Measurements from ENCODE around the gene PARP6.
"Not testable (repeated sequence)": the region's sequence is repeated elsewhere in the genome, so short reads cannot be mapped to it uniquely, and the experiment has no call there.

Gene PARP6

GRCh38 chr15:72280751-72281150, 8.4 kb upstream of the PARP6 start:
- no peak for DNase-seq

- DNase-seq, result no peak
These were observed 6.4 kb upstream of the PARP6 start for GRCh38 chr15:72278737-72279136.

- DNase-seq, result no peak
These were observed 4.0 kb upstream of the PARP6 start for GRCh38 chr15:72276326-72276700.

- DNase-seq, result not testable (repeated sequence)
These were observed 3.4 kb upstream of the PARP6 start for GRCh38 chr15:72275635-72276325.

GRCh38 chr15:72272997-72273352, 621 bp upstream of the PARP6 start:
- DNase-seq, result no peak

- DNase-seq, result peak in 1 of 56 donors; percentile 35
These were observed 500 bp downstream of the PARP6 start for GRCh38 chr15:72271895-72272212.

- DNase-seq, result no peak
These were observed 1.1 kb downstream of the PARP6 start for GRCh38 chr15:72271221-72271620.

GRCh38 chr15:72269739-72270138, 2.6 kb downstream of the PARP6 start:
- DNase-seq, result no peak

GRCh38 chr15:72265031-72265430, 7.3 kb downstream of the PARP6 start:
- no peak for DNase-seq

GRCh38 chr15:72252663-72253299, 19.6 kb downstream of the PARP6 start:
- DNase-seq, result no peak

GRCh38 chr15:72249142-72249810, 23.1 kb downstream of the PARP6 start:
- DNase-seq, result no peak

- DNase-seq, result no peak
These were observed 23.8 kb downstream of the PARP6 start for GRCh38 chr15:72248514-72248913.

GRCh38 chr15:72242775-72243370, 29.5 kb downstream of the PARP6 start:
- DNase-seq, result no peak

- DNase-seq, result no peak
These were observed 32.7 kb downstream of the PARP6 start for GRCh38 chr15:72239652-72240051.

GRCh38 chr15:72238586-72238985, 33.8 kb downstream of the PARP6 start:
- no peak for DNase-seq

- DNase-seq, result no peak
These were observed 34.5 kb downstream of the PARP6 start for GRCh38 chr15:72237853-72238224.

- peak in 22 of 56 donors; percentile 3 to 58 (median 20) for DNase-seq
These were observed 35.1 kb downstream of the PARP6 start for GRCh38 chr15:72237029-72237852.

GRCh38 chr15:72236381-72237003, 35.9 kb downstream of the PARP6 start:
- no peak for DNase-seq

GRCh38 chr15:72235298-72235697, 37.1 kb downstream of the PARP6 start:
- no peak for DNase-seq

GRCh38 chr15:72233769-72234168, 38.6 kb downstream of the PARP6 start:
- DNase-seq, result no peak

GRCh38 chr15:72231833-72232478, 40.4 kb downstream of the PARP6 start:
- peak in 3 of 56 donors; percentile 6 to 22 (median 17) for DNase-seq
